Thyroid gland (tissue), 4 donors: ENCODE data around the gene TRABD2A. TPM values are rescaled to one million over a fixed set of nuclear protein-coding genes. Genes with fewer than 3 reads are reported as not detected.
A peak's percentile ranks its signal among the peaks of the same experiment; 100 is the strongest.

Experiments
- DNase-seq, 2 donors: peaks; one replicate each; pipeline ENCODE4 v3.0.0-alpha.2; 2019
- H3K27ac ChIP-seq, 3 donors: fragments of 200-600 bp; sonication (generic); 1 replicate in 2 of 3; 2 replicates in 1 of 3; pipeline ENCODE4 v1.5.1; 2016 to 2019; ENCODE audit warnings: mild to moderate bottlenecking in 1 of 3, moderate library complexity in 1 of 3
- H3K27me3 ChIP-seq: fragments of 200-600 bp; sonication (generic); one replicate; pipeline ENCODE4 v1.5.1; 2019
- H3K36me3 ChIP-seq, 2 donors: fragments of 200-600 bp; sonication (generic); one replicate each; pipeline ENCODE4 v1.5.1; 2016 to 2019
- H3K4me1 ChIP-seq, 2 donors: fragments of 200-600 bp; sonication (generic); one replicate each; pipeline ENCODE4 v1.5.1; 2017 to 2019
- H3K4me3 ChIP-seq, 3 donors: fragments of 200-600 bp; sonication (generic); replicated peaks in 1 of 3; 1 replicate in 2 of 3; 2 replicates in 1 of 3; pipeline ENCODE4 v1.5.1; 2016; ENCODE audit warnings: mild to moderate bottlenecking in 1 of 3
- H3K9me3 ChIP-seq: fragments of 200-600 bp; sonication (generic); one replicate; pipeline ENCODE4 v1.5.1; 2017
- CTCF ChIP-seq, 6 experiments: fragments of 200-600 bp in 3 of 6; fragments of 450-650 bp in 3 of 6; sonication (generic) in 3 of 6; IDR thresholded peaks; one replicate each; pipeline ENCODE4 v1.5.1; 2016 to 2019; ENCODE audit warnings: antibody characterized with exemption in 6 of 6, mild to moderate bottlenecking in 2 of 6, inconsistent platforms in 1 of 6, moderate library complexity in 1 of 6
- POLR2A ChIP-seq, 2 donors: fragments of 450-650 bp; IDR thresholded peaks; one replicate each; pipeline ENCODE4 v1.6.1; 2017; ENCODE audit warnings: antibody characterized with exemption in 2 of 2, mild to moderate bottlenecking in 2 of 2, moderate library complexity in 1 of 2
- WGBS, 2 donors: methylation state at CpG; one replicate each; pipeline ENCODE4 v1.1.5; 2017; 5-methylcytosine and 5-hydroxymethylcytosine counted together
- intact Hi-C: fragments of 100-400 bp; cut with DNase I; formaldehyde crosslinking; loops from one replicate; pipeline ENCODE4 v1.15.1; 2023
- total RNA-seq, 4 donors: library from RNA; depleted of rRNA; stranded (reverse); fragments of >200 nt; gene quantifications; one replicate each; pipeline ENCODE4 v1.2.3, GENCODE V29; 2016

Gene TRABD2A
- total RNA-seq, 4 donors from 2014 or later, result 0.20 to 1.9 TPM; not detected in 2

GRCh38 chr2:84866122-84866521, 14.8 kb downstream of the TRABD2A start:
- DNase-seq, result no peak
- no peak overlapping the region for H3K4me3 ChIP-seq
- H3K27ac ChIP-seq, result no peak overlapping the region
- no peaks in the 10 kb centered on the region for H3K27me3 ChIP-seq
- intact Hi-C loops, result no loop called here
- H3K36me3 ChIP-seq, result no peaks in the 10 kb centered on the region
- H3K4me1 ChIP-seq, result no peaks in the 10 kb centered on the region
- no peaks in the 10 kb centered on the region for H3K9me3 ChIP-seq
- TF ChIP-seq CTCF (IDR thresholded peaks at IDR 0.05), result no peak
- no peak for TF ChIP-seq POLR2A (IDR thresholded peaks at IDR 0.05)
- WGBS, 2 donors, result 83 to 91% methylated on average over 3 of the region's 3 CpGs

GRCh38 chr2:84865181-84865783, 15.6 kb downstream of the TRABD2A start:
- 69 to 76% methylated on average over 6 of the region's 6 CpGs for WGBS, 2 donors
- Histone ChIP-seq H3K4me3 (no peak overlapping the region), H3K36me3 (no peaks in the 10 kb centered on the region), H3K27ac (no peak overlapping the region), H3K9me3 (no peaks in the 10 kb centered on the region), H3K4me1 (no peaks in the 10 kb centered on the region), H3K27me3 (no peaks in the 10 kb centered on the region)
- DNase-seq, result no peak
- intact Hi-C loops, result no loop called here
- TF ChIP-seq POLR2A (IDR thresholded peaks at IDR 0.05) (no peak), CTCF (IDR thresholded peaks at IDR 0.05) (peak in 1 of 6 experiments; percentile 14)

- intact Hi-C loops, result no loop called here
- no peaks in the 10 kb centered on the region for H3K9me3 ChIP-seq
- TF ChIP-seq POLR2A (IDR thresholded peaks at IDR 0.05) (no peak), CTCF (IDR thresholded peaks at IDR 0.05) (no peak)
- H3K27me3 ChIP-seq, result no peaks in the 10 kb centered on the region
- no peak overlapping the region for H3K27ac ChIP-seq
- no peaks in the 10 kb centered on the region for H3K4me1 ChIP-seq
- 82 to 83% methylated on average over 6 of the region's 6 CpGs for WGBS, 2 donors
- no peak overlapping the region for H3K4me3 ChIP-seq
- H3K36me3 ChIP-seq, result no peaks in the 10 kb centered on the region
- DNase-seq, result no peak
Measured at GRCh38 chr2:84862006-84862405, 18.9 kb downstream of the TRABD2A start.

GRCh38 chr2:84861539-84861938, 19.3 kb downstream of the TRABD2A start:
- no peaks in the 10 kb centered on the region for H3K36me3 ChIP-seq
- no peak for TF ChIP-seq POLR2A (IDR thresholded peaks at IDR 0.05)
- TF ChIP-seq CTCF (IDR thresholded peaks at IDR 0.05), result no peak
- no peaks in the 10 kb centered on the region for H3K27me3 ChIP-seq
- intact Hi-C loops, result no loop called here
- H3K4me1 ChIP-seq, result no peaks in the 10 kb centered on the region
- WGBS, 2 donors, result 57 to 70% methylated on average over 6 of the region's 6 CpGs
- H3K27ac ChIP-seq, result no peak overlapping the region
- no peaks in the 10 kb centered on the region for H3K9me3 ChIP-seq
- no peak overlapping the region for H3K4me3 ChIP-seq
- no peak for DNase-seq

- no peaks in the 10 kb centered on the region for H3K4me1 ChIP-seq
- TF ChIP-seq POLR2A (IDR thresholded peaks at IDR 0.05), result no peak
- no peak for TF ChIP-seq CTCF (IDR thresholded peaks at IDR 0.05)
- no peaks in the 10 kb centered on the region for H3K36me3 ChIP-seq
- H3K4me3 ChIP-seq, result no peak overlapping the region
- no peaks in the 10 kb centered on the region for H3K9me3 ChIP-seq
- DNase-seq, result no peak
- intact Hi-C loops, result no loop called here
- no peak overlapping the region for H3K27ac ChIP-seq
- no peaks in the 10 kb centered on the region for H3K27me3 ChIP-seq
- WGBS, 2 donors, result 69 to 81% methylated on average over 3 of the region's 3 CpGs
Measured at GRCh38 chr2:84858937-84859336, 21.9 kb downstream of the TRABD2A start.
